ENCODE results near the gene UGT1A3.

- no peak for TF ChIP-seq CTCF (IDR thresholded peaks at IDR 0.05; ENCODE audit: insufficient read depth, low read length)
- TF ChIP-seq POLR2AphosphoS5 (IDR thresholded peaks at IDR 0.05; ENCODE audit: low read depth) = no peak
Observed at GRCh38 chr2:233815861-233816260, 87.0 kb downstream of the UGT1A3 start.
